Thyroid gland (tissue), 4 donors: ENCODE measurements around the gene TCEA2. TPM values are rescaled to one million over a fixed set of nuclear protein-coding genes. Genes with fewer than 3 reads are reported as not detected.
A peak's percentile ranks its signal among the peaks of the same experiment; 100 is the strongest.

Source experiments
- DNase-seq, 2 donors: peaks; one replicate each; pipeline ENCODE4 v3.0.0-alpha.2; 2019
- H3K27ac ChIP-seq, 3 donors: fragments of 200-600 bp; sonication (generic); 1 replicate in 2 of 3; 2 replicates in 1 of 3; pipeline ENCODE4 v1.5.1; 2016 to 2019; ENCODE audit warnings: mild to moderate bottlenecking in 1 of 3, moderate library complexity in 1 of 3
- H3K27me3 ChIP-seq: fragments of 200-600 bp; sonication (generic); one replicate; pipeline ENCODE4 v1.5.1; 2019
- H3K36me3 ChIP-seq, 2 donors: fragments of 200-600 bp; sonication (generic); one replicate each; pipeline ENCODE4 v1.5.1; 2016 to 2019
- H3K4me1 ChIP-seq, 2 donors: fragments of 200-600 bp; sonication (generic); one replicate each; pipeline ENCODE4 v1.5.1; 2017 to 2019
- H3K4me3 ChIP-seq, 3 donors: fragments of 200-600 bp; sonication (generic); replicated peaks in 1 of 3; 1 replicate in 2 of 3; 2 replicates in 1 of 3; pipeline ENCODE4 v1.5.1; 2016; ENCODE audit warnings: mild to moderate bottlenecking in 1 of 3
- H3K9me3 ChIP-seq: fragments of 200-600 bp; sonication (generic); one replicate; pipeline ENCODE4 v1.5.1; 2017
- CTCF ChIP-seq, 6 experiments: fragments of 200-600 bp in 3 of 6; fragments of 450-650 bp in 3 of 6; sonication (generic) in 3 of 6; IDR thresholded peaks; one replicate each; pipeline ENCODE4 v1.5.1; 2016 to 2019; ENCODE audit warnings: antibody characterized with exemption in 6 of 6, mild to moderate bottlenecking in 2 of 6, inconsistent platforms in 1 of 6, moderate library complexity in 1 of 6
- POLR2A ChIP-seq, 2 donors: fragments of 450-650 bp; IDR thresholded peaks; one replicate each; pipeline ENCODE4 v1.6.1; 2017; ENCODE audit warnings: antibody characterized with exemption in 2 of 2, mild to moderate bottlenecking in 2 of 2, moderate library complexity in 1 of 2
- WGBS, 2 donors: methylation state at CpG; one replicate each; pipeline ENCODE4 v1.1.5; 2017; 5-methylcytosine and 5-hydroxymethylcytosine counted together
- intact Hi-C: fragments of 100-400 bp; cut with DNase I; formaldehyde crosslinking; loops from one replicate; pipeline ENCODE4 v1.15.1; 2023
- total RNA-seq, 4 donors: library from RNA; depleted of rRNA; stranded (reverse); fragments of >200 nt; gene quantifications; one replicate each; pipeline ENCODE4 v1.2.3, GENCODE V29; 2016

Gene TCEA2
- total RNA-seq, 4 donors from 2014 or later = 20.9 to 43.1 (median 24.4) TPM

GRCh38 chr20:64102647-64103354 lies 39.8 kb downstream of the TCEA2 start:
- 29 to 81% methylated on average over 6 to 17 of the region's 30 CpGs for WGBS, 2 donors
- DNase-seq = peak; percentile 75 to 77
- intact Hi-C loops = no loop called here
- H3K36me3 ChIP-seq = no peaks in the 10 kb centered on the region
- TF ChIP-seq CTCF (IDR thresholded peaks at IDR 0.05) (no peak), POLR2A (IDR thresholded peaks at IDR 0.05) (no peak)
- H3K27ac ChIP-seq = no peak overlapping the region
- peak overlapping the region in 1 of 3 donors; percentile 17 for H3K4me3 ChIP-seq
- no peaks in the 10 kb centered on the region for H3K27me3 ChIP-seq
- no peaks in the 10 kb centered on the region for H3K9me3 ChIP-seq
- peaks cover 11% of the 10 kb centered on the region in 2 donors for H3K4me1 ChIP-seq

- Histone ChIP-seq H3K27ac (no peak overlapping the region), H3K27me3 (no peaks in the 10 kb centered on the region), H3K36me3 (no peaks in the 10 kb centered on the region), H3K4me3 (no peak overlapping the region), H3K4me1 (peaks cover 11% of the 10 kb centered on the region in 2 donors), H3K9me3 (no peaks in the 10 kb centered on the region)
- peak; percentile 61 to 64 for DNase-seq
- TF ChIP-seq POLR2A (IDR thresholded peaks at IDR 0.05) (no peak), CTCF (IDR thresholded peaks at IDR 0.05) (no peak)
- intact Hi-C loops = no loop called here
- 71% methylated on average over 20 of the region's 20 CpGs for WGBS, 2 donors
Observed at GRCh38 chr20:64103871-64104666, 41.1 kb downstream of the TCEA2 start.

- intact Hi-C loops = no loop called here
- no peak overlapping the region for H3K27ac ChIP-seq
- no peaks in the 10 kb centered on the region for H3K36me3 ChIP-seq
- WGBS, 2 donors = 83 to 94% methylated on average over 4 to 14 of the region's 25 CpGs
- no peaks in the 10 kb centered on the region for H3K27me3 ChIP-seq
- DNase-seq = no peak
- peaks cover 11% of the 10 kb centered on the region in 2 donors for H3K4me1 ChIP-seq
- no peak overlapping the region for H3K4me3 ChIP-seq
- TF ChIP-seq POLR2A (IDR thresholded peaks at IDR 0.05) (no peak), CTCF (IDR thresholded peaks at IDR 0.05) (no peak)
- H3K9me3 ChIP-seq = no peaks in the 10 kb centered on the region
Observed at GRCh38 chr20:64104667-64105451, 41.9 kb downstream of the TCEA2 start.

GRCh38 chr20:64105846-64106434 lies 42.9 kb downstream of the TCEA2 start:
- Histone ChIP-seq H3K4me3 (no peak overlapping the region), H3K36me3 (no peaks in the 10 kb centered on the region), H3K9me3 (no peaks in the 10 kb centered on the region), H3K27ac (no peak overlapping the region), H3K27me3 (no peaks in the 10 kb centered on the region), H3K4me1 (peaks cover 11% of the 10 kb centered on the region in 2 donors)
- intact Hi-C loops = no loop called here
- TF ChIP-seq POLR2A (IDR thresholded peaks at IDR 0.05) (no peak), CTCF (IDR thresholded peaks at IDR 0.05) (no peak)
- no peak for DNase-seq
- WGBS, 2 donors = 90 to 94% methylated on average over 19 to 29 of the region's 39 CpGs
